ENCODE measurements around the gene NAA80. TPM values are rescaled to one million over a fixed set of nuclear protein-coding genes. Genes with fewer than 3 reads are reported as not detected.
A peak's percentile ranks its signal among the peaks of the same experiment; 100 is the strongest.

The NAA80 gene
- total RNA-seq, 1 donor from 2014 or later: 9.4 TPM

GRCh38 chr3:50268276-50268675, 30.9 kb downstream of the NAA80 start:
- Mint-ChIP-seq H3K36me3 (ENCODE audit: insufficient read depth) (no peaks in the 10 kb centered on the region), H3K27me3 (peaks cover 8% of the 10 kb centered on the region), H3K4me3 (ENCODE audit: low read depth) (no peak overlapping the region), H3K4me1 (ENCODE audit: low read depth) (peaks cover 40% of the 10 kb centered on the region), H3K27ac (no peak overlapping the region), H3K9me3 (ENCODE audit: low read depth) (no peaks in the 10 kb centered on the region)
- TF ChIP-seq CTCF (IDR thresholded peaks at IDR 0.05; ENCODE audit: unreplicated experiment): no peak
- no peak for DNase-seq (ENCODE audit: low spot score, unreplicated experiment)

DNA sequence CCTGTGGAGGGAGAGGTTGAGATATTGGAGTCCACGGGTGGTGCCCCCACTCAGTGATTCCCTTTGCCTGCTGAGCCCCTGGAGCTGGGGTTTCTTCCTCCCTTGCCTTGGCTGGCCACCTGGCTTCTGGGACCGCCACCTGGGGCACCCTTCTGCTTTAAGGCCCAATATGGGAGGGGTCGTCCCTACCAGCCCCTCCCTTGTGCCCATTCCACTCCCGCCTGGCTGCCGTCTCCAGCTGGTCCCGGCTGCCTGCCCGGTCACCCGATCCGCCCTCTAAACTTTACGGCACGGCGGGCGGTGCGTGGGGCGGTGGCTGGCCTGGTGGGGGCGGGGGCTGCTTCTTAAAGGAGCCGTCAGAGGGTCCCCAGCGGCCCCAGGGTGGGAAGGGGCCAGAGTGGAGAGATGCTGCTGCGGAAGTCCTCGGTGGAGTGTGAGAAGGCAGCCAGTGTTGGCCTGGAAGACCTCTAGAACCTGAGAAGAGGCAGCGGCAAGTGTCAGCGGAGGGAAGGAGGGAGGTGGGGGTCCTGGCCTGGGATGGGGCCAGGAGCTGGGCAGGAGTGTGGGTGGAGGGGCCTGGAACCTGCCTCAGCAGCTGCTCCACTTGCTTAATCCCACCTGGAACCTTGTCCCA, 31.8 kb downstream of the NAA80 start:
- Mint-ChIP-seq H3K27me3 (peaks cover 3% of the 10 kb centered on the region), H3K4me3 (ENCODE audit: low read depth) (peak overlapping the region; percentile 41), H3K9me3 (ENCODE audit: low read depth) (no peaks in the 10 kb centered on the region), H3K36me3 (ENCODE audit: insufficient read depth) (no peaks in the 10 kb centered on the region), H3K27ac (peak overlapping the region; percentile 59), H3K4me1 (ENCODE audit: low read depth) (peaks cover 41% of the 10 kb centered on the region)
- no peak for DNase-seq (ENCODE audit: low spot score, unreplicated experiment)
- TF ChIP-seq CTCF (IDR thresholded peaks at IDR 0.05; ENCODE audit: unreplicated experiment): no peak

DNA sequence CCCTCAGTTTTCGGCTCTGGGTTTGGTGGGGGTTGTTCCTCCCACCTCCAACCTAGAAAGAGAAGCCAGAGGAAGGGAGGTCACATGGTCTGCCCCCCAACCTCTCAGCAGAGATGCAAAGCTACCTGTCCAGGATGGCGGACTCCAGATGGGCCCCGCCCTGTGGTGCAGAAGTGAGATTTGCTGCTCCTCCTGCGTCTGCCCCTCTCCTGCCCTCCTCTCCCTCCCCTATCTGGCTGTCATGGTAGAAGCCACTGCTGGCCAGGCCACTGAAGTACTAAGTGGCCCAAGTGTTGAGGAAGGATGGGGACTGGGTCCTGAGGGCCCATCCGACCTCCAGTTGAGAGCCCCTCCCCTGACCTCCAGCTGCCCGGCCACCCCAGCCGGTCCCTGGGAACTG, 32.4 kb downstream of the NAA80 start:
- H3K27me3 Mint-ChIP-seq: peaks cover 3% of the 10 kb centered on the region
- H3K27ac Mint-ChIP-seq: peak overlapping the region; percentile 59
- DNase-seq (ENCODE audit: low spot score, unreplicated experiment): no peak
- H3K4me1 Mint-ChIP-seq (ENCODE audit: low read depth): peaks cover 41% of the 10 kb centered on the region
- no peaks in the 10 kb centered on the region for H3K36me3 Mint-ChIP-seq (ENCODE audit: insufficient read depth)
- TF ChIP-seq CTCF (IDR thresholded peaks at IDR 0.05; ENCODE audit: unreplicated experiment): no peak
- no peaks in the 10 kb centered on the region for H3K9me3 Mint-ChIP-seq (ENCODE audit: low read depth)
- no peak overlapping the region for H3K4me3 Mint-ChIP-seq (ENCODE audit: low read depth)

- H3K4me1 Mint-ChIP-seq (ENCODE audit: low read depth): peaks cover 38% of the 10 kb centered on the region
- TF ChIP-seq CTCF (IDR thresholded peaks at IDR 0.05; ENCODE audit: unreplicated experiment): no peak
- DNase-seq (ENCODE audit: low spot score, unreplicated experiment): no peak
- no peak overlapping the region for H3K4me3 Mint-ChIP-seq (ENCODE audit: low read depth)
- no peaks in the 10 kb centered on the region for H3K36me3 Mint-ChIP-seq (ENCODE audit: insufficient read depth)
- H3K9me3 Mint-ChIP-seq (ENCODE audit: low read depth): no peaks in the 10 kb centered on the region
- peak overlapping the region; percentile 92 for H3K27ac Mint-ChIP-seq
- H3K27me3 Mint-ChIP-seq: peaks cover 3% of the 10 kb centered on the region
Measured at GRCh38 chr3:50266017-50266416, 33.2 kb downstream of the NAA80 start.

DNA sequence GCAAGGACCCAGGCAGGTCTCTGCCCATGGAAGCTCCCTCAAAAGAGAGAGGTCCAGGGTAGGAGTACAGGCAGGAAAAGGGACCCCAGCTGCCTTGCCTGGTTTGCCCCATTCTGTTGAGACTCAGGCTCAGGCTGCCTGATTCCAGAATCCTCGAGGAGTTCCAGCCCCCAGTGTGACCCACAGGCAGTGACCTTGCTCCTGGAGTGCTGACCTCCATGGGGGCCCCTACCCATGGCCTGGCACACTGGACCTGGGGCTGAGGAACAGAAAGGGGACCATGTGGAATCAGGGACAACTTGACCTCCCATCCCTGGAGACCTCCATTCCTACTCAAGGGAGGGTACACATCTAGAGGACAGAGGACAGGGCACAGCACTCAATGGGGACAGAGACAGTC, 33.6 kb downstream of the NAA80 start:
- no peak for TF ChIP-seq CTCF (IDR thresholded peaks at IDR 0.05; ENCODE audit: unreplicated experiment)
- no peak overlapping the region for H3K4me3 Mint-ChIP-seq (ENCODE audit: low read depth)
- H3K27me3 Mint-ChIP-seq: peaks cover 3% of the 10 kb centered on the region
- peaks cover 39% of the 10 kb centered on the region for H3K4me1 Mint-ChIP-seq (ENCODE audit: low read depth)
- DNase-seq (ENCODE audit: low spot score, unreplicated experiment): no peak
- no peaks in the 10 kb centered on the region for H3K36me3 Mint-ChIP-seq (ENCODE audit: insufficient read depth)
- H3K9me3 Mint-ChIP-seq (ENCODE audit: low read depth): no peaks in the 10 kb centered on the region
- peak overlapping the region; percentile 92 for H3K27ac Mint-ChIP-seq
